ENCODE data around the gene TSACC.

DNA sequence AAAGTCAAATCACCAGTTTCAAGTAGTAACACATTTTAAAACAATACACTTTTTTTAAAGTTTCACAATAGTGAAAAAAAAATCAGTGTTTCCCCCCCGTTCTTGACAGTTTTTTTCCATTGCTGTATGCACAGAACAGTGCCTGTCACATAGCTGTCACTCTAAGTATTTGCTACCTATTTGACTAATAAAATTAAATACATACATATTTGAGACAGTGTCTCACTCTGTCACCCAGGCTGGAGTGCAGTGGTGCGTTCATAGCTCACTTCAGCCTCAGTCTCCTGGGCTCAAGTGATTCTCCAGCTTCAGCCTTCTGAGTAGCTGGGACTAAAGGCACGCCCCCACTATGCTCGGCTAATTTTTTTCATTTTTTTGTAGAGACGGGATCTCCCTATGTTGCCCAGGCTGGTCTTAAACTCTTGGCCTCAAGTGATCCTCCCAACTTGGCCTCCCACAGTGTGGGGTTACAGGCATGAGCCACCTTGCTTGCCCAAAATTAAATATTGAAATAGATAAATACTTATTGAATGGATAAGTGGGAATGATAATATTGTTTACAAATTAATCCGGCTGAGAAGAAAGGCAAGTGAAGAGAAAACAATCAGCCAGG is 18.0 kb downstream of the TSACC start:
- no peak for TF ChIP-seq YY1 (IDR thresholded peaks at IDR 0.05; ENCODE audit: insufficient read depth, insufficient read length)
- TF ChIP-seq SUZ12 (IDR thresholded peaks at IDR 0.05; ENCODE audit: extremely low read depth, insufficient read depth, insufficient read length), result no peak

Measured in NT2/D1 (cell line).